ENCODE measurements around the gene KRTAP10-1. TPM values are rescaled to one million over a fixed set of nuclear protein-coding genes. Genes with fewer than 3 reads are reported as not detected.

Gene KRTAP10-1
- total and polyA plus RNA-seq, 4 donors = not detected

- Histone ChIP-seq H3K4me3 (ENCODE audit: low read depth in 1 of 3, low read length in 3 of 3) (no peak overlapping the region), H3K4me1 (ENCODE audit: control insufficient read depth in 4 of 4, insufficient read depth in 4 of 4, low read length in 3 of 4) (no peaks in the 10 kb centered on the region), H3K9me3 (ENCODE audit: control insufficient read depth in 4 of 4, low read length in 3 of 4) (no peaks in the 10 kb centered on the region), H3K27me3 (ENCODE audit: control insufficient read depth in 4 of 4, insufficient read depth in 4 of 4, low read length in 3 of 4) (no peaks in the 10 kb centered on the region), H3K9ac (ENCODE audit: low read depth in 1 of 2, low read length in 2 of 2) (no peak overlapping the region), H3K27ac (ENCODE audit: low read depth in 1 of 2, low read length in 2 of 2) (no peak overlapping the region), H3K36me3 (ENCODE audit: control insufficient read depth in 4 of 4, insufficient read depth in 3 of 4, low read depth in 1 of 4, low read length in 3 of 4) (no peaks in the 10 kb centered on the region)
- no peak for DNase-seq (ENCODE audit: low spot score)
- WGBS = 87% methylated on average over 18 of the region's 18 CpGs
- TF ChIP-seq JUND (IDR thresholded peaks at IDR 0.05) (no peak), HNF4A (conservative IDR thresholded peaks at IDR 0.05) (no peak), SP1 (IDR thresholded peaks at IDR 0.05) (no peak), FOXA1 (IDR thresholded peaks at IDR 0.05) (no peak), CTCF (IDR thresholded peaks at IDR 0.05; ENCODE audit: low read depth, low read length, missing input control) (no peak), NR2F2 (IDR thresholded peaks at IDR 0.05) (no peak)
Measured at GRCh38 chr21:44527983-44528633, 11.9 kb downstream of the KRTAP10-1 start.

- WGBS = 91% methylated on average over 37 of the region's 37 CpGs
Measured at GRCh38 chr21:44527156-44527982, 12.6 kb downstream of the KRTAP10-1 start.

GRCh38 chr21:44526096-44526997 lies 13.6 kb downstream of the KRTAP10-1 start:
- Histone ChIP-seq H3K4me1 (ENCODE audit: control insufficient read depth in 4 of 4, insufficient read depth in 4 of 4, low read length in 3 of 4) (no peaks in the 10 kb centered on the region), H3K27me3 (ENCODE audit: control insufficient read depth in 4 of 4, insufficient read depth in 4 of 4, low read length in 3 of 4) (no peaks in the 10 kb centered on the region), H3K9me3 (ENCODE audit: control insufficient read depth in 4 of 4, low read length in 3 of 4) (no peaks in the 10 kb centered on the region), H3K27ac (ENCODE audit: low read depth in 1 of 2, low read length in 2 of 2) (no peak overlapping the region), H3K4me3 (ENCODE audit: low read depth in 1 of 3, low read length in 3 of 3) (no peak overlapping the region), H3K9ac (ENCODE audit: low read depth in 1 of 2, low read length in 2 of 2) (no peak overlapping the region), H3K36me3 (ENCODE audit: control insufficient read depth in 4 of 4, insufficient read depth in 3 of 4, low read depth in 1 of 4, low read length in 3 of 4) (no peaks in the 10 kb centered on the region)
- no peak for DNase-seq (ENCODE audit: low spot score)
- WGBS = 85% methylated on average over 12 of the region's 12 CpGs
- TF ChIP-seq CTCF (IDR thresholded peaks at IDR 0.05; ENCODE audit: low read depth, low read length, missing input control) (no peak), RXRA (IDR thresholded peaks at IDR 0.05) (no peak), YY1 (IDR thresholded peaks at IDR 0.05) (no peak), REST (IDR thresholded peaks at IDR 0.05) (no peak), TAF1 (conservative IDR thresholded peaks at IDR 0.05) (no peak), SP1 (IDR thresholded peaks at IDR 0.05) (no peak), MAX (IDR thresholded peaks at IDR 0.05) (no peak), NR2F2 (IDR thresholded peaks at IDR 0.05) (no peak), HNF4G (IDR thresholded peaks at IDR 0.05) (no peak), ZBTB33 (IDR thresholded peaks at IDR 0.05) (no peak), HNF4A (conservative IDR thresholded peaks at IDR 0.05) (no peak)

More at GRCh38 chr21:44527156-44527982, 12.6 kb downstream of the KRTAP10-1 start:
- Histone ChIP-seq H3K4me3 (ENCODE audit: low read depth in 1 of 3, low read length in 3 of 3) (no peak overlapping the region), H3K36me3 (ENCODE audit: control insufficient read depth in 4 of 4, insufficient read depth in 3 of 4, low read depth in 1 of 4, low read length in 3 of 4) (no peaks in the 10 kb centered on the region), H3K9ac (ENCODE audit: low read depth in 1 of 2, low read length in 2 of 2) (no peak overlapping the region), H3K27me3 (ENCODE audit: control insufficient read depth in 4 of 4, insufficient read depth in 4 of 4, low read length in 3 of 4) (no peaks in the 10 kb centered on the region), H3K9me3 (ENCODE audit: control insufficient read depth in 4 of 4, low read length in 3 of 4) (no peaks in the 10 kb centered on the region), H3K4me1 (ENCODE audit: control insufficient read depth in 4 of 4, insufficient read depth in 4 of 4, low read length in 3 of 4) (no peaks in the 10 kb centered on the region), H3K27ac (ENCODE audit: low read depth in 1 of 2, low read length in 2 of 2) (no peak overlapping the region)
- no peak for DNase-seq (ENCODE audit: low spot score)
- TF ChIP-seq GABPA (IDR thresholded peaks at IDR 0.05 in 1 of 2, conservative IDR thresholded peaks at IDR 0.05 in 1 of 2) (no peak), EGR1 (IDR thresholded peaks at IDR 0.05; ENCODE audit: low read depth in 2 of 2) (no peak)

Data from liver (tissue), 9 donors.